ENCODE measurements around the gene HNF4A.

Gene HNF4A

GRCh38 chr20:44467289-44467883 is 111.9 kb downstream of the HNF4A start (continued):
- no peak for TF ChIP-seq ZBTB11 (tag by site-specific recombination; conservative IDR thresholded peaks at IDR 0.05; ENCODE audit: low read depth)
- no peak for TF ChIP-seq ZFP3 (tag by site-specific recombination; IDR thresholded peaks at IDR 0.05; ENCODE audit: low read depth)

- H3K4me1 ChIP-seq (ENCODE audit: control insufficient read depth, insufficient read depth, low read length) = no peaks in the 10 kb centered on the region
- H3K36me3 ChIP-seq (ENCODE audit: control insufficient read depth in 2 of 2, insufficient read depth in 1 of 2, low read length in 2 of 2) = no peaks in the 10 kb centered on the region
- ChIA-PET CTCF (interaction anchor here (0.5 to 0.7 kb wide), 2 partner anchors 11 to 39 kb away, joined by 3 read pairs; no protein-coding TSS in a partner anchor), POLR2A (no interaction called here)
- TF ChIP-seq ZNF660 (tag by site-specific recombination; IDR thresholded peaks at IDR 0.05) = no peak
- TF ChIP-seq ZNF785 (tag by site-specific recombination; IDR thresholded peaks at IDR 0.05) = no peak
- TF ChIP-seq HIC1 (tag by site-specific recombination; IDR thresholded peaks at IDR 0.05) = no peak
- no peak for TF ChIP-seq ZNF426 (tag by site-specific recombination; IDR thresholded peaks at IDR 0.05)
- no peak for TF ChIP-seq ZNF677 (tag by site-specific recombination; IDR thresholded peaks at IDR 0.05)
- TF ChIP-seq GLIS2 (tag by site-specific recombination; IDR thresholded peaks at IDR 0.05) = no peak
- TF ChIP-seq ZNF530 (tag by site-specific recombination; IDR thresholded peaks at IDR 0.05; ENCODE audit: low read depth) = no peak
- TF ChIP-seq ZNF501 (tag by site-specific recombination; IDR thresholded peaks at IDR 0.05) = no peak
- no peak for TF ChIP-seq BCL11A (tag by site-specific recombination; IDR thresholded peaks at IDR 0.05; ENCODE audit: low read depth)
- TF ChIP-seq ZBTB20 (tag by site-specific recombination; IDR thresholded peaks at IDR 0.05) = no peak
- TF ChIP-seq ZIC2 (tag by site-specific recombination; IDR thresholded peaks at IDR 0.05) = no peak
- no peak for TF ChIP-seq ZBTB44 (tag by site-specific recombination; IDR thresholded peaks at IDR 0.05)
- H3K27ac ChIP-seq (ENCODE audit: extremely low read depth, low read depth, low read length) = no peak overlapping the region
- H3K4me3 ChIP-seq (ENCODE audit: low read depth, low read length) = no peak overlapping the region
- no peaks in the 10 kb centered on the region for H3K9me3 ChIP-seq (ENCODE audit: control insufficient read depth, insufficient read depth, low read depth, low read length)
Observed at GRCh38 chr20:44468044-44468782, 112.7 kb downstream of the HNF4A start.

- no peak overlapping the region for H3K4me3 ChIP-seq (ENCODE audit: low read depth, low read length)
- H3K4me1 ChIP-seq (ENCODE audit: control insufficient read depth, insufficient read depth, low read length) = no peaks in the 10 kb centered on the region
- TF ChIP-seq ZNF704 (tag by site-specific recombination; IDR thresholded peaks at IDR 0.05) (no peak), ZNF529 (tag by site-specific recombination; IDR thresholded peaks at IDR 0.05; ENCODE audit: insufficient replicate concordance) (no peak), ZNF214 (tag by site-specific recombination; IDR thresholded peaks at IDR 0.05; ENCODE audit: borderline replicate concordance) (no peak), SP2 (tag by site-specific recombination; IDR thresholded peaks at IDR 0.05) (no peak), ZSCAN16 (tag by site-specific recombination; IDR thresholded peaks at IDR 0.05) (no peak), ZNF138 (tag by site-specific recombination; IDR thresholded peaks at IDR 0.05; ENCODE audit: borderline replicate concordance) (no peak), ZNF670 (tag by site-specific recombination; IDR thresholded peaks at IDR 0.05; ENCODE audit: low read depth) (no peak), ZFP69B (tag by site-specific recombination; IDR thresholded peaks at IDR 0.05) (no peak), ZNF654 (tag by site-specific recombination; IDR thresholded peaks at IDR 0.05; ENCODE audit: low read depth) (no peak)
- ChIA-PET POLR2A (no interaction called here), CTCF (interaction anchor here (0.8 to 1.4 kb wide), 6 partner anchors 20 to 133 kb away, joined by 3 to 7 read pairs (median 5); no protein-coding TSS in a partner anchor)
- H3K9me3 ChIP-seq (ENCODE audit: control insufficient read depth, insufficient read depth, low read depth, low read length) = no peaks in the 10 kb centered on the region
- H3K27ac ChIP-seq (ENCODE audit: extremely low read depth, low read depth, low read length) = no peak overlapping the region
- no peaks in the 10 kb centered on the region for H3K36me3 ChIP-seq (ENCODE audit: control insufficient read depth in 2 of 2, insufficient read depth in 1 of 2, low read length in 2 of 2)
Observed at GRCh38 chr20:44470327-44470726, 114.8 kb downstream of the HNF4A start.
